Stimulated activated naive CD4-positive, alpha-beta T cell treated with Interleukin-2 at 50 U/mL for 16 hours (primary cell): ENCODE data around the gene WDR82.

Source experiments
- DNase-seq: peaks from one replicate; lab custom pipeline; 2025; lab: John Stamatoyannopoulos, UW

Gene WDR82

DNA sequence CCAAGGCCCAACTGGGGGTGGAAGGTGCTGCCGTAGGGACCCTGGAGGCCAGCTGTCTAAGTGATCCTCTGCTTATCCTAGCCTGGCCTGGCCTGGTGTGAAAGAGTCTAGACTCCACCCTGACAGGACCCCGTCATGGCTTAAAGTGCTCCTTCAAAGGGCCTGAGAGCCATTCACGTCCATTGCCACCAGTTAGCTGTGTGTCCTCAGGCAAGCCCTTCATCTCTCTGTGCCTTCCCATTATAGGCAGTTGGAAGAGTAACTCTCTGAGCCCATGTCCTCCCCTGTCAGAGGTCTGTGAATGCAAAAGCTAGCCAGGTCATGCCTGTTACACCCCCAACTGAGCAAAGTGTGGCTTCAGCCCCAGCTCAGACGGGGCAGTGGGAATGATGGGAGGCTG is 28.5 kb upstream of the WDR82 start:
- DNase-seq = no peak

- DNase-seq = no peak
Observed at GRCh38 chr3:52305926-52306325, 27.5 kb upstream of the WDR82 start.

DNA sequence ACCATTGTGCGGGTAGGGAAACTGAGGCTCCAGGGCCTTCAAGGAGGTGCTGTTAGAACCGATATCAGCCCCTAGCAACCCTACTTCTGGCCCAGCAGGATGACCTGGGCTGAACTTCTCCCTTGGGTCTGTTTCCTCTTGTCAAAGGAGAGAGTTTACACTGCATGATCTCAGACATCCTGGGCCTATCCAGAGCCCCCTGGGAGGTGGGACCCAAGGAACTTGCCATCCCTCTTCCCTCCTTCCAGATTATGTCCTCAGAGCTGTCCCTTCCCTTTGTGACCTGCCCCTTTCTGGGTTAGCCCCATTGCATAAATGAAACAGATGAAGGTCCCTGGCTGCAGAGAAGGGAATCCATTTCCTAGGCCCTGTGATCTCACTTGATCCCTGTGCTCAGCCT is 25.4 kb upstream of the WDR82 start:
- no peak for DNase-seq

GRCh38 chr3:52302426-52303145 is 24.1 kb upstream of the WDR82 start:
- no peak for DNase-seq

GRCh38 chr3:52299879-52300611 is 21.6 kb upstream of the WDR82 start:
- DNase-seq = no peak

DNA sequence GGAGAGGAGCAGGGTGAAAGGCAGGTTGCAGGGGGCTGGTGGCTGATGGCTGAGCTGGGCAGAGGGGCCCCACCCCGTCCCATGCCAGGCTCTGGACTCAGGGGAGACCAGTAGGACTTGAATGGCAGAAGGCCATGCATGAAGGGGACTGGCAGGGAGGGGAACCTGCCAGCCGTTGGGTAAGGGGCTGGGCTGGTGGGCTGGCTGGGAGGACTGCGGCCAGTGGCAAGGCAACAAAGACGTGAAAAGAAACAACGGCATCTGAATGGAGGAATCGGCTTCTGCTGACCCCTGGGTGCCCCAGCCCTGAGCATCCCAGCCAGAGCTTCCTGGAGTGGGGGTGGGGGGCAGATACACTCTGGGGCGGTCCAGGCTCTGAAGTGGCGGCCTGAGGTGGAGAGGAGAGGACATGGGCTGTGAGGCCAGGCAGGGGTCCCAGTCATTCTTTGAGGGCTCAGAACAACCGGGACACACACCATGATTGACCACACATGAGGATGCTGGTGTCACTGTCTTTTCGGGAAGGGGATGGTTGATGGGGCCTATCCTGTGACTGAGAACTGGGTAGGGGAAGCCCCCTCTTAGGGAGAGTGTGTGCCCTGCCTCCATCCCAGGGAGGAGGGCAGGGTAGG is 20.9 kb upstream of the WDR82 start:
- DNase-seq = no peak

DNA sequence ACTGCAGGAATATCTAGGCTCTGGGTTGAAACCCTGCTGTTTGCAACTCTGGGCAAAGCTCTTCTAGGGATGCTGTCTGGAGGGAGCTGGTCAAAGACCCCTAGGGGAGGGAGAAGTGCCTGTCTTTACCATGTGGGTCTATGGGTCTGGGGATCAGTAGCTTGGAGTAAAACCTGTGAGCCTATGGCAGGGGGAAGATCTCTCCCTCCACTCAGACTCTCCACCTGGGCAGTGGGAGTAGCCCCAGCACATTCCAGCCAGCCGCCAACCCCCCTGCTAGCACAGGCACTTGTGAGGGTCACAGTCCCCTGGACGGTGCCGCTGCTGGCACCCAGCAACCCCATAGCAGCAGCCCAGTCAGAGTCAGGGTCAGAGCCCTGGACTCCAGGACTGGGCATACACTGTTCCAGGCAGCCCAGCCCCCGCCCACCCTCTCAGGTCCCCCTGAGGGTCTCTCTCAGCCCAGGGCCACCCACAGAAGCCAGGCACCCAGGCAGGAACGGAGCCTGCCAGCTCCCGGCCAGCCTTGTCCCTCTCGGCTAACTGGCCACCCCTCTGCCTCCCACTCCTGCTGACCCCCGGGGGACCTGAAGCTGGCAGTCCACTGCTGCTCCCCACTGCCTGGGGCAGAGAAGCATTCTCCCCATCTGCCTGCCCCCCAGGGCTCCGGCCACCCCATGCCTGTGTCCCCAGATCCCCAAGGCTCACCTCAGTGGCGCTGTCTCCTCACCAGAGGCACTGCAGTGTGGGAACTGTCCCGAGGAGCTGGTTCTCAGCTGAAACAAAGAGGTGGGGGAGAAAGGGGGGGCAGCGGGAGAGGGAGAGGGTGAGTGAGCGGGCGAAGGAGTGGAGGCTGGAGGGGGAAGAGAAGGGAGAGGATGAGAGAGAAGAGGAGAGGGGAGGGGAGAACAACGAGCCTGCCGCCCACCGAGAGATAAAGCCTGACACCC is 20.0 kb upstream of the WDR82 start:
- DNase-seq = no peak

- no peak for DNase-seq
Observed at GRCh38 chr3:52297242-52298148, 19.0 kb upstream of the WDR82 start.

DNA sequence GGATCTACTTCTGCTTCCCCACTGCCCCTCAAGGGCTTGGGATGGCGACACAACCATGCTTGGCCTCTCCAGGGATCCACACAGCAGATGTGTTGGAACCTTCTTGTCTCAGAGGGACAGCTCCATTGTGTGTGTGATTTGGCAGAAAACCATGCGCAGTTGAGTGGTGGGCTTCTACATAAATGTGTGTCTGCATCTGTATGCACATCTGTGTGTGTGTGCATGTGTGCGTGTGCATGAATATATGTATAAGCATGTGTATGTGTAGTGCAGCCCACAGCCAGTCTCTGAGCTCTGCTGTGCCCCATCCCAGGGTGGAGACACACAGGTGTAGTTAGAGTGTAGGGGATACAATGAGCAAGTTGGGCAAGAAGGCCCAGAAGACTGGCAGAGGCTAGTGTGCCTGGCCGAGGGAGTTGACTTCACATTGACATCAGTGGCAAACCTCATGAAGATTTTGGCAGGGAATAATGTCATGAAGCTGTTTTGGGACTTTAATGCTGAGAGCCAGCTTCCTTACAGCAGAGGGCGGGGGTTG is 17.3 kb upstream of the WDR82 start:
- no peak for DNase-seq

- DNase-seq = no peak
Observed at GRCh38 chr3:52294320-52295150, 16.1 kb upstream of the WDR82 start.

- no peak for DNase-seq
Observed at GRCh38 chr3:52293491-52294319, 15.3 kb upstream of the WDR82 start.

DNA sequence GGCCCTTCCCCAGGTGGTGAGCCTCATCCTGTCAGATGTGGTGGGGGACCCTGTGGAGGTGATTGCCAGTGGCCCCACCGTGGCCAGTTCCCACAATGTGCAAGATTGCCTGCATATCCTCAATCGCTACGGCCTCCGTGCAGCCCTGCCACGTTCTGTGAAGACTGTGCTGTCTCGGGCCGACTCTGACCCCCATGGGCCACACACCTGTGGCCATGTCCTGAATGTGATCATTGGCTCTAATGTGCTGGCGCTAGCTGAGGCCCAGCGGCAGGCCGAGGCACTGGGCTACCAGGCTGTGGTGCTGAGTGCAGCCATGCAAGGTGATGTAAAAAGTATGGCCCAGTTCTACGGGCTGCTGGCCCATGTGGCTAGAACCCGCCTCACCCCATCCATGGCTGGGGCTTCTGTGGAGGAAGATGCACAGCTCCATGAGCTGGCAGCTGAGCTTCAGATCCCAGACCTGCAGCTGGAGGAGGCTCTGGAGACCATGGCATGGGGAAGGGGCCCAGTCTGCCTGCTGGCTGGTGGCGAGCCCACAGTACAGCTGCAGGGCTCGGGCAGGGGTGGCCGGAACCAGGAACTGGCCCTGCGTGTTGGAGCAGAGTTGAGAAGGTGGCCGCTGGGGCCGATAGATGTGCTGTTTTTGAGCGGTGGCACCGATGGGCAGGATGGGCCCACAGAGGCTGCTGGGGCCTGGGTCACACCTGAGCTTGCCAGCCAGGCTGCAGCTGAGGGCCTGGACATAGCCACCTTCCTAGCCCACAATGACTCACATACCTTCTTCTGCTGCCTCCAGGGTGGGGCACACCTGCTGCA is 14.0 kb upstream of the WDR82 start:
- no peak for DNase-seq

DNA sequence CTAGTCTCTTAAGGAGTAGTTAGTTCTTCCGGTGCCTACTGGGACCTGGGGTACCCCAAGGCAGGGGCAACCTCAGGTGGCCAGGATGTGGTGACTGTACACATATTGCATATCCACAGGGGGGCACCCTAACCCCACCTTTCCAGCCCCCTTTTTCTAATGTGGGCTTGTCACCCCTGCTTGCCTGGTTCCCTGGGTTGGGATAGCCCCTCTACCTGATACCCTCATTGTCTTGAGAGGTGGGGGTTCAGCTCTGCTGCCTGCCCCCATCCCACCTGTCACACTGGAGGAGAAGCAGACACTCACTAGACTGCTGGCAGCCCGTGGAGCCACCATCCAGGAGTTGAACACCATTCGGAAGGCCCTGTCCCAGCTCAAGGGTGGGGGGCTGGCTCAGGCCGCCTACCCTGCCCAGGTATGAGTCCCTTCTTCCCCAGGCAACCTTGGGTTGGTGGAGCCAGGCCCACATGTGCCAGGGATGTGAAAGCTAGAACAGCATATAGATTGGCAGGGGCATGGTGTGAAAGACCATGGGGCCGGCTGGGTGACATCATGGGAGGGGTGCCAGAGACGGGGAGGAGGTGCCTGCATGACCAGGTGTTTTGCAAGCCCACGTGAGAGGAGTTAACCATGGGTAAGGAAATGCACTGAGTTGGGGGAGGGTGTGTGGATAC is 13.2 kb upstream of the WDR82 start:
- peak; percentile 14 for DNase-seq

DNA sequence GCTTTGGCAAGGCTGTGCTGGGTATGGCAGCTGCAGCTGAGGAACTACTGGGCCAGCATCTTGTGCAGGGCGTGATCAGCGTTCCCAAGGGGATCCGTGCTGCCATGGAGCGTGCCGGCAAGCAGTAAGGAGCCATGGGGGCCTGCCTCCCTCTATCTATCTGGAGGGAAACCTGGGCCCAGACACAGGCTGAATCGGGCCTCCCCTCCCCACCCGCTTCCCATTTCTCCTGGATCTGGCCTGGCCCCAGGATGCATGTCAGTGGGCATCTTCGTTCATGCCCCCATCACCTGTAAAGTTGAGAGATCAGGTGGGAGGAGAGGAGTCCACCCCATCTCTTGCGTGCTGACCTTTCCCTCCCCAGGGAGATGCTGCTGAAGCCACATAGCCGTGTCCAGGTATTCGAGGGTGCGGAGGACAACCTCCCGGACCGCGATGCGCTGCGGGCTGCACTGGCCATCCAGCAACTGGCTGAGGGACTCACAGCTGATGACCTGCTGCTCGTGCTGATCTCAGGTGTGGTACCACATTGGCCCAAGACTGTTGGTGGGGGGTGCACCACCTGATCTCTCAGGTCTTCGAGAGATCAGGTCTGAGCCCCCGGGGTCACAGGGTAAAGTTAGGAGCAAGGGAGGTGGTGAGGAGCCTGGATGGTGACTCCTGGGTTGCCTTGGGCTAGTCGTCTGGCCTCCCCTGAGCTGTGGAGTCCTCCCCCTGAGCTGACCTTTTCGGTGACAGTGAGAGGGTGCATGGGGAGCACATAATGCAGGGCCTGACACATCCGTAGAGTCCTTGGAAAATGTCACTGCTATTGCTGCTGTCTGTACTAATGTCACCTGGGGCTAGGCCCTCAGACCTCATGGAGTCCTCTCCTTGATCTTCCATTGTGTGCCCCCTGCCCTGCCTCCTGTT is 12.4 kb upstream of the WDR82 start:
- DNase-seq = no peak

- DNase-seq = no peak
Observed at GRCh38 chr3:52289747-52290595, 11.5 kb upstream of the WDR82 start.
